HG03442 (cell line): ENCODE results near the gene NANOS2.
"Not testable (repeated sequence)": the region's sequence is repeated elsewhere in the genome, so short reads cannot be mapped to it uniquely, and the experiment has no call there.

Source experiments
- ATAC-seq: cut with Tn5 transposase; IDR thresholded peaks from one replicate; pipeline ENCODE4 v1.9.1; 2021; ENCODE audit warnings: mild to moderate bottlenecking, moderate library complexity; ENCODE audit not compliant: unreplicated experiment

NANOS2 gene

DNA sequence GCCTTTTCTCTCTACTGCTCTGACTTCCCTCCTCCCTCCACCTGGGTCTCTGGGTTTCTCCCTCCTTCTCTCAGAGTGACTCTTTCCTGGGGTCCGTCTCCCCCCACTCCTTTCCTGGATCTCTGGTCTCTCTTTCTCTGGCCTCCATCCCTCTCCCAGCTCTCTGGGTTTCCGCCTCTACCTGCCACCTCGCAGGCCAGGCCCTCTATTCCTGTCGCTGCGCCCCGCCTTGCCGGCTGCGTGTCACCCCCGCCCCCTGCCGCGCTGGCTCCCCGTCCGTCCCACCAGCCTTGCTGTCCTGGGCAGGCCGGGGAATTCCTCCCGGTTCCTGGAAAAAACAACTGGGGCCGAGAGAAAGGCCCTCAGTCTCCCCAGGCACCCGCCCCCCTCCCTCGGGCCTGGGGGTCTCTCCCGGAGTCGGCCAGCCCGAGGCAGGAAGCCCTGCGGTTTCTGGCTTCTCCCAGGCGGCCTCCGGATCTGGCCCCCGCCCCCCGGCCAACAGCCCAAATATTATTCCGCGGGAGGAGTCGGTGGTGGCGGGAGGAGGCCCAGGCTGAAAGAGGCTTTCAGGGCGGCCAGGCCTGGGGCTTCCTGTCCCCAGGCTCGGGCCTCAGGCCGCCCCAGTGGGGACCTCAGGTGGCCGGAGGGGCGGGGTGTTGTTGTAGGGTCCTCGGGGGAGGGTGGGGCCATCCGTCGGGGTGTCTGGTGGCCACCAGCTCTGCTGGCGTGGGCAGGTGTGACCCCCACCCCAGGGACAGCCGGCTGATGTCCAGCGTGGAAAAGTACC is 38.0 kb downstream of the NANOS2 start:
- ATAC-seq = no peak

DNA sequence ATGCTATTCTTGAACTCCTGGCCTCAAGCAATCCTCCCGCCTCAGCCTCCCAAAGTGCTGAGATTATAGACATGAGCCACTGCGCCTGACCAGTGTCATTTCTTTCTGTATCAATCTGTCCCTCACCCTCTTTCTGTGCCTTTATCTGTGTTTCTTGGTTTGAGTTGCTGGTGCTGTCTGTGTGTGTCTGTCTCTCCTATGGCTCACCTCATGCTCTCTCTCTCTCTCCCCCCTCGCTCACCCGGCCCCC is 38.5 kb downstream of the NANOS2 start:
- ATAC-seq = no peak

DNA sequence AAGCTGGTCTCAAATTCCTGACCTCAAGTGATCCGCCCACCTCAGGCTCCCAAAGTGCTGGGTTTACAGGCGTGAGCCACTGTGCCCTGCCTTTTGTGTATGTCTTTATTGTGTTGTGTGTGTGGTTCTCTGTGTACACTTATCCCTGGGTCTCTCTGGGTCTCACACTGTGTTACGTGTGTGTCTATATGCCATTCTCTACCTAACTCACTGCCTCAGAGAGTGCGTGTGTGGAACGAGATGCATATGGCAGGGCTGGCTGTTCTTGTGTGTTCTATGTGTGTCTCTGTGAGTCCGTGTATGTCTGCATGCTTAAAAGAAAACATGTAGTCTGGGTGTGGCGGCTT is 40.0 kb downstream of the NANOS2 start:
- no peak for ATAC-seq

DNA sequence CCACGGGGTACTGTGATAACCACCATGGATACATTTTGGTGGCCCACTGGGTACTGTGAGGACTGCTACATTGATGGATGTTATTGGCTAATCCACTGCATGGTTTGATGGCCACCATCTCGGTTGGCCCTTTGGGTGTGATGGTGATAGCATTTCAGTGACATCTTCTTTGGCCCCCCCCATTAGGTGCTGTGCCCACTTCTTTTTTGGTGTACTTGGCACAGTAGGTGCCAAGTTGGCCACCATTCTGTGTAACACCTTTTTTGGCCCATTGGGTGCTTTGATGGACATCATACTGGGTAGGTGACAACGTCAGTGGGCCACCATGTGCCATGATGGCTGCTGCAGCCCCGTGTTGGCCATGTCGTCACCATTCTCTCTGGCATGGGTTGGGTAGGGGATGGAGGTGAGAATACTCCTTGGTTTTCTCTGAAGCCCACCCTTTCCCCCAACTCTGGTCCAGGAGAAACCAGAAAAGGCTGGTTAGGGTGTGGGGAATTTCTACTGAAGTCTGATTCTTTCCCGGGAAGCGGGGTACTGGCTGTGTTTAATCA is 41.3 kb downstream of the NANOS2 start:
- ATAC-seq = no peak

DNA sequence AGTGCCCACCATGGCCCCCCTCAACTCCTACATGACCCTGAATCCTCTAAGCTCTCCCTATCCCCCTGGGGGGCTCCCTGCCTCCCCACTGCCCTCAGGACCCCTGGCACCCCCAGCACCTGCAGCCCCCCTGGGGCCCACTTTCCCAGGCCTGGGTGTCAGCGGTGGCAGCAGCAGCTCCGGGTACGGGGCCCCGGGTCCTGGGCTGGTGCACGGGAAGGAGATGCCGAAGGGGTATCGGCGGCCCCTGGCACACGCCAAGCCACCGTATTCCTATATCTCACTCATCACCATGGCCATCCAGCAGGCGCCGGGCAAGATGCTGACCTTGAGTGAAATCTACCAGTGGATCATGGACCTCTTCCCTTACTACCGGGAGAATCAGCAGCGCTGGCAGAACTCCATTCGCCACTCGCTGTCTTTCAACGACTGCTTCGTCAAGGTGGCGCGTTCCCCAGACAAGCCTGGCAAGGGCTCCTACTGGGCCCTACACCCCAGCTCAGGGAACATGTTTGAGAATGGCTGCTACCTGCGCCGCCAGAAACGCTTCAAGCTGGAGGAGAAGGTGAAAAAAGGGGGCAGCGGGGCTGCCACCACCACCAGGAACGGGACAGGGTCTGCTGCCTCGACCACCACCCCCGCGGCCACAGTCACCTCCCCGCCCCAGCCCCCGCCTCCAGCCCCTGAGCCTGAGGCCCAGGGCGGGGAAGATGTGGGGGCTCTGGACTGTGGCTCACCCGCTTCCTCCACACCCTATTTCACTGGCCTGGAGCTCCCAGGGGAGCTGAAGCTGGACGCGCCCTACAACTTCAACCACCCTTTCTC is 42.3 kb downstream of the NANOS2 start:
- no peak for ATAC-seq

DNA sequence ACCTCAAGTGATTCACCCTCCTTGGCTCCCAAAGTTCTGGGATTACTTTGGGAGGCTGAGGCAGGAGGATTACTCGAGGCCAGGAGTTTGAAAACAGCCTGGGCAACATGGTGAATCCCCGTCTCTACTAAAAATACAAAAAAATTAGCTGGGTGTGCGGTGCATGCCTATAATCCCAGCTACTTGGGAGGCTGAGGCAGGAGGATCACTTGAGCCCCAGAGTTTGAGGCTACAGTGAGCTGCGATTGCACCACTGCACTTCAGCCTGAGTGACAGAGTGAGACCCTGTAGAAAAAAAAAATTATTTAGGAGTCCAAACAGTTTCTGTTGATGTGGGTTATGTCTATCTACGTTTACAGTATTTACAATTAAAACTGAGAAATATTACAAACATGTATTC is 43.8 kb downstream of the NANOS2 start:
- no peak for ATAC-seq

DNA sequence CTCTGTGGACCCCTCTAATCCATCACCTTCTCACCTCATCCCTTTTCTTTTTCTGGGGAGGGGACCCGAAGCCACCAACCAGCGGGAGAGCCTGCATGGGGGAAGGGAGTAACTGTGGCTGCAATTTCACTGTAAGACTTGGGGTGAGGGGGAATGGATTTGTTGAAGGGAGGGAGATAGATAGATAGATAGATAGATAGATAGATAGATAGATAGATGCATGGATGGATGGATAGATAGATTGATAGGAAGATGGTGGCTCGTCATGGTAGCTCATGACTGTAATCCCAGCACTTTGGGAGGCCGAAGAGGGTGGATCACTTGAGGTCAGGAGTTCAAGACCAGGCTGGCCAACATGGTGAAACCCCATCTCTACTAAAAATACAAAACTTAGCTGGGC is 47.3 kb downstream of the NANOS2 start:
- not testable (repeated sequence) for ATAC-seq

DNA sequence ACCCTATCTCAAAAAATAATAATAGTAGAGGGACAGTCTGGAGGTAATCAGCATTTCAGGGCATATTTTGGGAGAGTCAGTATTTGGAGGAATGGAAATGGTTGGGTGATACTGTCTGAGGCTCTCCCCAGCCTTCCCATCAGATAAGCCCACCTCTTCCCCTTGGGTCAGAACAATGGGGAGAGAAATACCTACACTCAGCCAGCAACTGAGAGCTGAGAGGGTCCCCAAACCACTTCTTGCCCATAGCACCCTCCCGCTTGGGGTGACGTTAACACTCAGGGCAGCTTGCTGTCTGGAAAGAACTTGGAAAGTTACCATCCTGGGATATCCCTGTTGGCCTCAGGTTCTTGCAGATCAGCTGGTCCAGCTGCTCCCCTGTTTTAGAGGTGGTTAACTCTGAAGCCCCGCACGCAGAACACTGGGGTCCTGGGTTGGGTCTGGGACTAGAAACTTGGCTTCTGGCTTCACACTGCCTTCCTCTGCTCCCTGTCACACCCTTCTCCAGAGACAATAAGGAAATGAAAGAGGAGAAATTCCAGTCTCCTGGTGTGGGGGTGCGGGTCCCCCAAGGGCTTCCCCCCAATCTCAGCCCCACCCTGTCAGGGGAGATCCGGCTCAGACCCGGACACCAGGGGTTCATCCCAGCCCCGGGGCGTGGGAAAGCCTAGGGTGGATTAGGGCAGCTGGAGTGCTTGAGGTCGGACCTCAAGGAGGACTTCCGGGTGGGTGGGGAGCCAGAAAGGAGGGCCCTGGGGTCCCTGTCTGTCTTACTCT is 48.0 kb downstream of the NANOS2 start:
- no peak for ATAC-seq

DNA sequence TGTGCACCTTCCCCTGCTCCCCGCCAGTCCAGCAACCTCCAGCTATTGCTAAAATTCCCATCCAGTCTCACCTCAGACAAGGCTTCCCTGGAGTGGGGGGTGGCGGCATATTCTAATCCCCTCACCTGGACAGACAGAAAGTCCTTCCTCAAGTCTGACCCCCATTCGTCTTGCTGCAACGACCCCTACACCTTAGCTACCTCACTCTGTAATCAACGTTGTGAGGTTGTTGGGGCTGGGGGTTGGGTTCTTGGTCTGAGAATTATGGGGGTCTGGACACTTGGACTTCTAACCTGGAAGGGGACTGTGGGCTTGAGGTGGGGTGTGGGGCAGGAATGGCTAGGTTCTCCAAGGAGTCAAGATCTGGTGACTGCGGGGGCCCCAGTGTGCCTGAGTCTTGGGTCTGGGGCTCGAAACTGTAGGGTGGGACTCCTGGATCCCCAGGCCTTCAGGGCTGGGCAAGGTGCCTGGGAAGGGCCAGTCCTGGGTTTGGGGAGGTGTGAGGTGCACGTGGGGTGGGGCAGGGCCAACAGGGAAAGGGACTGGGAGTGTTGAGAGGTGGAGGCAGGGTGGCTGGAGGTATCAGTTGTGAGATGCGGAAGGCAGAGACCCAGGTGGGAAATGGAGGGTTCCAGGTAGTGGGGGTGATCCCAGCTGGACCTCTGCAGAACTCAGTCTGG is 49.2 kb downstream of the NANOS2 start:
- ATAC-seq = no peak

DNA sequence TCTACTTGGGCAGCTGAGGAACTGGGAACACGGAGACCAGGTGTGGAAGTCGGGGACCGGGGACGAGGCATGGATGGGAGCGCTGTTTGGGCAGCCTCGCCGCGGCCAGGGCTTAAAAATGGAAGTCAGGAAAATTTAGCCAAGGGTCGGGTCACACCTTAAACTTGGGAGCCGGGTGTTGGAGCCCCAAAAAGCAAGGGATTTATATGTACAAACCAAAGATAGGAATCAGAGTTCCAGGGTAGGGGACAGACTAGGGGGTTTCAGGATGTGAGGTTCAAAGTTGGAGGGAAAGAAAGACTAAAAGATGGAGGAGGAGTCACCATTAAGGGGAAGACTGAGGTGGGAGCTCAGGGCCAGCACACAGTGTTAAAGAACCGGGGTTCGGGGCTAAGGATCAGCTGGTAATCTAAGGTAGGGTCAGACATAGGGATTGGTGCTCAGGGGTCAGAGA is 49.9 kb downstream of the NANOS2 start:
- ATAC-seq = no peak

DNA sequence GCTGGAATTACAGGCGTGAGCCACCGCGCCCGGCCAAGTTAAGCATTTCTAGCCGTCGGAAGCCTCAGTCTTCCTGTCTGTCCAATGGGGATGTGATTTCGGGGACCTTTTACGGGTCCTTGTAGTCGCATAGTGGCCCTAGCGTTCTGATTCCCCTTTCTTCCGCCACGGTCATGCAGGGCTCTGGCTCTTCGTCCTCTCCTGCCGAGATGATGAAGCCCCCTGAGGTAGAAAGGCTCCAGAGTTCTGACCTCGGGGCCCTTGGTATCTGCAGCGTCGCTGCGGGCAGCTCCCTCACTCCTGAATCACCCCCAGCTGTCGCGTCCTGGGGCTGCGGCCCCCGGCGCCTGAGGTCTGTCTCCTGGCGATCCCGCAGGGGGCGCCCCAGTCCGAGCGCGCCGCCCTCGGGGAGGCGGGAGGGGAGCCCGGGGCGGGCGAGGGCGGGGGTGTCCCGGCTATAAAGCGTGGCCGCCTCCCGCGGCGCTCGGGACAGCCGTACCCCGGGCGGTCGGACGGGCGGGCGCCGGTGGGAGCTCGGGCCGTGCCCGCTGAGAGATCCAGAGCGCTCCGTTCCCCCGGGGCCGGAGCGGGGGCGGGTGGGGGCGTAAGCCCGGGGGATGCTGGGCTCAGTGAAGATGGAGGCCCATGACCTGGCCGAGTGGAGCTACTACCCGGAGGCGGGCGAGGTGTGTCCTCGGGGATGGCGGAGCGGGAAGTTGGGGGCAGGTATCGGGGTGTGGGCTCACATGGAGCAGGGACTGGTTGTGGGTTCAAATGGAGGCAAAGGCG is 50.5 kb downstream of the NANOS2 start, which contains the start of gene FOXA3:
FOXA3 (plus strand) TSS at position 487 of the 789 bp plus-strand sequence; CDS start at position 618, 131 bp downstream.
- peak; percentile 31 for ATAC-seq

DNA sequence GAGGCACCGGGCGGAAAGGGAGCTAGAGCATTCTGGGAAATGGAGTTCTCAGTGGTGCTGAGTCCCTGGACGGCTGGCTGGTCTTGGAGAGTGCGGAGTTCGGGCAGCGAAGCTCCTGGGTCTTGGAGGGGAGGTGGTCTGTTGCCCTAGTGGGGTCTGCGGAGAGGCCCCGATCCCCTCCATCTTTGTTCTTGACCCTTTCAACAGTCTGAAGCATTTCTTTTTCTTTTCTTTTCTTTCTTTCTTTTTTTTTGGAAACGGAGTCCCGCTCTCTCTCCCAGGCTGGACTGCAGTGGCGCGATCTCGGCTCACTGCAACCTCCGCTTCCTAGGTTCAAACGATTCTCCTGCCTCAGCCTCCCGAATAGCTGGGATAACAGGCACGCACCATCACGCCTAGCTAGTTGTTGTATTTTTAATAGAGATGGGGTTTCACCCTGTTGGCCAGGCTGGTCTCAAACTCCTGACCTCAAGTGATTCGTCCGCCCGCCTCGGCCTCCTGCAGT is 51.2 kb downstream of the NANOS2 start:
- no peak for ATAC-seq
